GM21786 (cell line): ENCODE results near the gene SMCR8.
A peak's percentile ranks its signal among the peaks of the same experiment; 100 is the strongest.
"Not testable (repeated sequence)": the region's sequence is repeated elsewhere in the genome, so short reads cannot be mapped to it uniquely, and the experiment has no call there.

Experiments used
- ATAC-seq: cut with Tn5 transposase; IDR thresholded peaks from one replicate; pipeline ENCODE4 v1.9.1; 2021; ENCODE audit not compliant: unreplicated experiment

The SMCR8 gene

DNA sequence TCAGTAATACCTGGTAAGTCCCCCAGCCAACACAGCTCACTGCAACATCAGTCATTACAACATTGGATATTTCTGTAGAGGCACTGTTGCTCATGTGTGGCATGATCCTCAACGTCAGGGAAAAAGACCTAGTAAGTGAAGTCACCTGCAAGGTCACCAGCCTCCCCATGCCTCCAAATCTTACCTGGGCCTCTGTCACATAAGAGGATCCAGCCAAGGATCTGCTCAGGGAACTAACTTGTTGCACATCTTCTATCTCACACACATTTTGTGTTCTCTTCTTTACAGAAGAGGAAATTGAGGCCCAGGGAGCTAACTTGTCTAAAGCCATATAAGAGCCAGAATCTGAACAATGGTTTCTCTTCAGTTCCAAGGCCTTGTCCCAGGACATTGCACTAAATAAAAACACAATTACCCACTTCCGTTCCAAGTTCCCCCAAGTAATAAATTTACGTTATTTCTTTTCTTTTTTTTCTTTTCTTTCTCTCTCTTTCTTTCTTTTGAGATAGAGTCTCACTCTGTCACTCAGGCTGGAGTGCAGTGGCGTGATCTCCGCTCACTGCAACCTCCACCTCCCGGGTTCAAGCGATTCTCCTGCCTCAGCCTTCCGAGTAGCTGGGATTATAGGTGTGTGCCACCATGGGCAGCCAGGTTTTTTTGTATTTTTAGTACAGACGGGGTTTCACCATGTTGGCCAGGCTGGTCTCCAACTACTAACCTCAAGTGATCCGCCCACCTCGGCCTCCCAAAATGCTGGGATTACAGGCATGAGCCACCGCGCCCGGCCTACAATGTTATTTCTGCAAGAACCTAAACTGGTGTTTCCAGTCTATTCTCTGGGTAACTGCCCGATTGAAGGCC lies 47.0 kb downstream of the SMCR8 start:
- no peak for ATAC-seq

DNA sequence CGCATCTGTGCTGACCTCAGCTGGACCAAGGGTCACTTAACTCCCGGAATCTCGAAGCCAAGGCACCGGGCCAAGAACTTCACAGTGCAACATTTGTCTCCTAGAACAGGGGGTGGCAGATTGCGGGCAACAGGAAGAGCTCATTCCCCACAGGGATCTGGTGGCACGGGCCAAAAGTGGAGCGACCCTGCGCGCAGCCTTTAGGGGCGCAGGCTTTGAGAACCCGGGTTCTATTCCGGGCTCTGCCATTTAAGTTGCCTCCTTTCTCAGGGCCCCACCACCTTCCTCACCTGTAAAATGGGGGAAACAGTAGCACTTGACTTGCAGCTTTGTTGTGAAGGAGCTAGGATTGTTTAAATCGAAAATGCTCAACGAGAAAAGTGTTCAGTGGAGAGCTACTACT lies 47.6 kb downstream of the SMCR8 start:
- no peak for ATAC-seq

- ATAC-seq, result peak; percentile 97
These were observed 48.3 kb downstream of the SMCR8 start, which contains the start of gene SHMT1 for GRCh38 chr17:18363101-18364049. Gene SHMT1, minus strand, starts transcription at chr17:18363550. Its CDS starts 7,569 bp downstream, at chr17:18355981.

GRCh38 chr17:18364166-18364565 lies 49.1 kb downstream of the SMCR8 start:
- ATAC-seq, result no peak

DNA sequence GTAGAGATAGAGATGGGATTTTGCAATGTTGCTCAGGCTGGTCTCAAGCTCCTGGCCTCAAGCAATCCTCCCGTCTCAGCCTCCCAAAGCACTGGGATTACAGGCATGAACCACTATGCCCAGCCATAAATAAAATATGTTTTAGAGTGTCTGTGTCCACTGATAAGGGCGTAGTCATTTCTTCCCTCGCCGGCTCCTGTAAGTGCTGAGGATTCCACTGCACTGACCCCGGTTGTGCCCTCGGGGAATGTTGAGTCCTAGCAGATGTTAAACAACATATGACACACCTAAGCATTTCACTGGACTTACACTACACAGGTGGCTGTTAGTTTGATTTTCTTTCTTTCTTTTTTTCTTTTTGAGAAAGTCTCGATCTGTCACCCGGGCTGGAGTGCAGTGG lies 53.9 kb downstream of the SMCR8 start:
- no peak for ATAC-seq

- ATAC-seq, result no peak
These were observed 55.7 kb downstream of the SMCR8 start for GRCh38 chr17:18370761-18371160.

GRCh38 chr17:18371455-18371854 lies 56.4 kb downstream of the SMCR8 start:
- no peak for ATAC-seq

GRCh38 chr17:18373181-18373580 lies 58.1 kb downstream of the SMCR8 start:
- not testable (repeated sequence) for ATAC-seq

DNA sequence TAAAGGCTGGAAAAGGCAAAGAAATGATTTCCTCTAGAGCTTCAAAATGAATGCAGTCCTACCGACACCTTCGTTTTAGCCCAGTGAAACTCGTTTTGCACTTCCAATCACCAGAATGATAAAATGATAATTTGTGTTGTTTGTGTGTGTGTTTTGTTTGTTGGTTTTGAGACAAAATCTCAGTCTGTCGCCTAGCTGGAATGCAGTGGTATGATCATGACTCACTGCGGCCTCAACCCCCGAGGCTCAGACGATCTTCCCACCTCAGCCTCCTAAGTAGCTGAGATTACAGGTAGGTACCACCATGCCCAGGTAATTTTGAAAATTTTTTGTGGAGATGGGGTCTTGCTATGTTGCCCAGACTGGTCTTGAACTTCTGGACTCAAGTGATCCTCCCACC lies 59.1 kb downstream of the SMCR8 start:
- ATAC-seq, result no peak
